Psoas muscle (tissue), 8 donors: ENCODE results near the gene CACNA1E. TPM values are rescaled to one million over a fixed set of nuclear protein-coding genes. Genes with fewer than 3 reads are reported as not detected.

Source experiments
- ATAC-seq, 4 donors: fragments of 200-7000 bp; cut with Tn5 transposase; one replicate each; pipeline ENCODE4 v1.9.1; 2020; ENCODE audit warnings: moderate library complexity in 3 of 4, mild to moderate bottlenecking in 2 of 4
- DNase-seq, 2 donors: peaks; one replicate each; pipeline ENCODE4 v3.0.0-alpha.2; 2020
- H3K27ac ChIP-seq: fragments of 200-600 bp; one replicate; pipeline ENCODE4 v1.8.0; 2022
- H3K27me3 ChIP-seq, 3 donors: fragments of 200-600 bp in 1 of 3; one replicate each; pipeline versions ENCODE4 v1.6.1 to v1.8.0; 2013 to 2022; ENCODE audit warnings: low read length in 2 of 3, mild to moderate bottlenecking in 2 of 3, moderate library complexity in 1 of 3; ENCODE audit not compliant: insufficient read depth in 3 of 3
- H3K36me3 ChIP-seq, 2 donors: fragments of 200-600 bp in 1 of 2; one replicate each; pipeline versions ENCODE4 v1.6.1 to v1.8.0; 2013 to 2022; ENCODE audit warnings: low read depth in 1 of 2, mild to moderate bottlenecking in 1 of 2, moderate library complexity in 1 of 2; ENCODE audit not compliant: insufficient read depth in 1 of 2
- H3K4me1 ChIP-seq: fragments of 200-600 bp; one replicate; pipeline ENCODE4 v1.8.0; 2022
- H3K4me3 ChIP-seq: fragments of 200-600 bp; one replicate; pipeline ENCODE4 v1.8.0; 2022; ENCODE audit warnings: mild to moderate bottlenecking
- H3K9me3 ChIP-seq: fragments of 200-600 bp; one replicate; pipeline ENCODE4 v1.8.0; 2022
- CTCF ChIP-seq: fragments of 200-600 bp; IDR thresholded peaks from one replicate; pipeline ENCODE4 v1.8.0; 2022; ENCODE audit warnings: antibody characterized with exemption
- WGBS, 3 donors: extraction: QIAGEN DNeasy Blood & Tissue Kit; methylation state at CpG; one replicate each; pipeline versions ENCODE4 v1.1.6 to v1.1.7; 2013; 5-methylcytosine and 5-hydroxymethylcytosine counted together
- intact Hi-C, 2 donors: fragments of 100-400 bp; cut with DNase I; formaldehyde crosslinking; loops; one replicate each; pipeline versions ENCODE4 v1.11.0 to v1.14.2; 2022
- polyA plus RNA-seq, 3 donors: library from polyadenylated mRNA; stranded (reverse); fragments of 200-250 nt; gene quantifications; one replicate each; pipeline ENCODE4 v1.2.3, GENCODE V29; 2013
- total RNA-seq, 4 donors: library from RNA; stranded (reverse); fragmentation: NEBNext Ultra II Directional in 2 of 4; extraction: Animal tissue kit (Norgen Biotek cat#: 25700) in 2 of 4; gene quantifications; one replicate each; pipeline versions ENCODE4 v1.2.1 to v1.2.4, GENCODE V29; 2021 to 2023
- donor health status: healthy with polysubstance abuse.
- donor health status: DM: no; HTN: no; CAD: no; lungs with moderate emphysema.
- donor health status: Bipolar disorder and iron deficiency.
- donor health status: healthy.
- donor health status: DM: yes; HTN: yes; CAD: no.
- donor health status: DM: no; HTN: no; CAD: no.
- donor health status: DM: no; HTN: no; CAD: no.
- donor health status: DM: yes; HTN: yes; CAD: no.

CACNA1E gene
- total and polyA plus RNA-seq, 7 donors: 0.03 to 0.06 (median 0.05) TPM; not detected in 3

DNA sequence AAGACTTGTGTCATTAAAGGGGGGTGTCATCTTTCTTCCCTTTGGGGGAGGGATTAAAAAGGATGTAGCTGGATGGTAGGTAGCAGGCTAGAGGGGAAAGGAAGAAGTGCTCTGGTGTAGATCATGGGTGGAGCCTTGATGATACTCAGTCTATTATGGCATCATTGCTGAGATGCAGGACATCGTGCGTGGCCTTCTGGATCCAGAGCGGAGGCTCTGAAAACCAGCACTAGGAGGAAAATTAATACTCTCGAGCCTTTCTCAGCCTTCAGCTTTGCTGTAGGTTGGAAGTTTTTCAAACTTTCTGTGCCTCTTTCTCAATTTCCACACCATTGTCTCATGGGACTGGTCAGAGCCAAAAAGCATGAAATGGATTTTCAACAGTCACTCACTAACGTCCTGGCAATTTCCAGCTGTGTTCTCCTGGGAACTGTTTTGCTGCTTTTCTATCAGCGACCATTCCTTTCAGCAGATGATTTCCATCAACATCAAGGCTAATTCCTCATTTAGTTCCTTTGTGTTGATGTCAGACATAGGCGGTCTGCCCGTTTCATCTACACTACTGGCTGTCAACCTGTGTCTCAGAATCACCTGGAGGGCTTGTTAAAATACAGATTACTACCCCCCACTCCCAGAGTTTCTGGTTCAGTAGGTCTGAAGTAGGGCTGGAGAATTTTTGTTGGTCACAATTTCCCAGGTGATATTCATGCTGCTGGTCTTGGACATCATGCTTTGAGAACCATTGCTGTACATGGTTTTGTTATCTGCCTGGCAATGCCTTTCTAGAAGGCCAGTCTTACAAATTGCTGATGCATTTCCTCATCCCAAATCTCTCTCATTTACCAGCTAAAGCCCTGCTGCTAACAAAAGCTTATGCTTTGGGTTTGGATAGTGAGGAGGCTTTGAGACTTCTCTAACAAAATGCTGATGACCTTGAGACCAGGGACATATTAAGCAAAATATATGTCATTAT is 7.7 kb downstream of the CACNA1E start:
- H3K27me3 ChIP-seq: peaks cover 0 to 52% (median 4%) of the 10 kb centered on the region in 3 donors
- DNase-seq: no peak

GRCh38 chr1:181493166-181493565 is 9.8 kb downstream of the CACNA1E start:
- no peaks in the 10 kb centered on the region for H3K36me3 ChIP-seq
- intact Hi-C loops: no loop called here
- 17 to 33% (median 21%) methylated on average over 3 of the region's 3 CpGs for WGBS, 3 donors
- peaks cover 0 to 32% (median 6%) of the 10 kb centered on the region in 3 donors for H3K27me3 ChIP-seq
- DNase-seq (no peak), ATAC-seq (no peak)
- H3K4me3 ChIP-seq: no peak overlapping the region
- no peak overlapping the region for H3K27ac ChIP-seq
- no peaks in the 10 kb centered on the region for H3K9me3 ChIP-seq
- no peaks in the 10 kb centered on the region for H3K4me1 ChIP-seq
- TF ChIP-seq CTCF: no peak

More for the DNA sequence above, 7.7 kb downstream of the CACNA1E start:
- no peak overlapping the region for H3K4me3 ChIP-seq
- 18 to 23% (median 20%) methylated on average over 8 of the region's 8 CpGs for WGBS, 3 donors
- intact Hi-C loops: no loop called here
- H3K36me3 ChIP-seq: no peaks in the 10 kb centered on the region
- no peaks in the 10 kb centered on the region for H3K4me1 ChIP-seq
- peak in 2 of 4 donors; percentile 28 to 66 for ATAC-seq
- H3K27ac ChIP-seq: no peak overlapping the region
- no peak for TF ChIP-seq CTCF
- H3K9me3 ChIP-seq: no peaks in the 10 kb centered on the region

DNA sequence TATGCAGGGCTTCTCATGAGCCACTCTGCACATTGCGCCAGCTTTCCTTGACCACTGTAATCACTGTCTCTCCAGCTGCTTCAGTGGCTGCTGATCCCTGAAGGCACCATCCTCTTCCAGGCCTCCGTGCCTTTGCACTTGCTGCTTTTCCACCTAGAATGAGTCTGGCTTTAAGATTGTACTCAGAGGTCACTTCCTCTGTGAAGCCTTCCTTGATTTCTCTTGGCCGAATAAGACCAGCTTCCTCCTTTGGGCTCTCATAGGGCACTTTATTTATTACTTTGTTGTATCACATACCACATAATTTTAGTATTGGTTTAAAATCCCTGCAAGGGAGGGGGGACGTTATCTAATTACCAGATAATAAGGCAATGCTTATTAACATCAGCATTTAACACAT is 10.6 kb downstream of the CACNA1E start:
- H3K4me1 ChIP-seq: no peaks in the 10 kb centered on the region
- DNase-seq: no peak
- no peak for ATAC-seq
- no peak for TF ChIP-seq CTCF
- no peak overlapping the region for H3K4me3 ChIP-seq
- intact Hi-C loops: no loop called here
- 82 to 86% (median 86%) methylated on average over 4 of the region's 4 CpGs for WGBS, 3 donors
- H3K27me3 ChIP-seq: peaks cover 0 to 27% (median 6%) of the 10 kb centered on the region in 3 donors
- no peak overlapping the region for H3K27ac ChIP-seq
- no peaks in the 10 kb centered on the region for H3K36me3 ChIP-seq
- no peaks in the 10 kb centered on the region for H3K9me3 ChIP-seq

DNA sequence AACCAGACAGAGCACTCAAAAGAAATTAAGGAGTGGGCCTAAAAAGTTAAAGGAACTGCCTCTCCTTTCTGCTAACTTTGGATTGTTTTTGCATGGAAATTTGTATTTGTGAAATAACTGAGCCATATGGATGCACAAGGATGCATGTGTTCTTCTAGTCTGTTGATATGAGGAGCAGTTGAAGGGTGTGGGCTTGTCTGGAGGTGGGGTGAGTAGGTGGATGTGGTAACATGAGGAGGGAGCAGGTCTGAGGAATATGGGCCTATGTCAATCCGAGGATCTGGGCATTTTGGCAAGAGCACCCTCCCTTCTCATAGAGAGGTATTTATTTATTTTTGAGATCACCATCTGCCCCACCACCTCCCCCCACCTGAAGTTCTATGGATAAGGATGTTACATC is 13.4 kb downstream of the CACNA1E start:
- DNase-seq (no peak), ATAC-seq (no peak)
- Histone ChIP-seq H3K4me3 (no peak overlapping the region), H3K9me3 (no peaks in the 10 kb centered on the region), H3K4me1 (no peaks in the 10 kb centered on the region), H3K27me3 (peaks cover 0 to 7% (median 3%) of the 10 kb centered on the region in 3 donors), H3K27ac (no peak overlapping the region), H3K36me3 (no peaks in the 10 kb centered on the region)
- WGBS, 3 donors: 68 to 71% (median 70%) methylated on average over 1 of the region's 1 CpG
- intact Hi-C loops: no loop called here
- no peak for TF ChIP-seq CTCF
